ENCODE results near the gene PRDM10.
A peak's percentile ranks its signal among the peaks of the same experiment; 100 is the strongest.

Gene PRDM10

GRCh38 chr11:129944696-129945095, 57.9 kb downstream of the PRDM10 start:
- DNase-seq: no peak

- no peak for DNase-seq
Observed at GRCh38 chr11:129943036-129943435, 59.6 kb downstream of the PRDM10 start.

- no peak for DNase-seq
Observed at GRCh38 chr11:129939510-129939909, 63.1 kb downstream of the PRDM10 start.

- no peak for DNase-seq
Observed at GRCh38 chr11:129938764-129939163, 63.9 kb downstream of the PRDM10 start.

GRCh38 chr11:129937592-129938238, 64.9 kb downstream of the PRDM10 start:
- no peak for DNase-seq

GRCh38 chr11:129935723-129936122, 66.9 kb downstream of the PRDM10 start:
- DNase-seq: no peak

GRCh38 chr11:129933891-129934290, 68.7 kb downstream of the PRDM10 start:
- DNase-seq: no peak

GRCh38 chr11:129933262-129933661, 69.4 kb downstream of the PRDM10 start:
- DNase-seq: no peak

GRCh38 chr11:129932381-129933067, 70.1 kb downstream of the PRDM10 start:
- DNase-seq: no peak

- no peak for DNase-seq
Observed at GRCh38 chr11:129930743-129931142, 71.9 kb downstream of the PRDM10 start.

GRCh38 chr11:129930296-129930695, 72.3 kb downstream of the PRDM10 start:
- no peak for DNase-seq

GRCh38 chr11:129929721-129930120, 72.9 kb downstream of the PRDM10 start:
- DNase-seq: no peak

GRCh38 chr11:129928923-129929692, 73.5 kb downstream of the PRDM10 start:
- no peak for DNase-seq

- DNase-seq: no peak
Observed at GRCh38 chr11:129922674-129923073, 80.0 kb downstream of the PRDM10 start.

- DNase-seq: no peak
Observed at GRCh38 chr11:129918361-129918760, 84.3 kb downstream of the PRDM10 start.

- DNase-seq: no peak
Observed at GRCh38 chr11:129917231-129917630, 85.4 kb downstream of the PRDM10 start.

- no peak for DNase-seq
Observed at GRCh38 chr11:129911298-129911697, 91.3 kb downstream of the PRDM10 start.

- no peak for DNase-seq
Observed at GRCh38 chr11:129910360-129910759, 92.3 kb downstream of the PRDM10 start.

- DNase-seq: no peak
Observed at GRCh38 chr11:129905402-129905801, 97.2 kb downstream of the PRDM10 start.

- no peak for DNase-seq
Observed at GRCh38 chr11:129896062-129896461, 106.6 kb downstream of the PRDM10 start.

GRCh38 chr11:129895126-129896041, 107.3 kb downstream of the PRDM10 start, which contains the start of gene NFRKB:
Gene NFRKB (minus strand): TSS chr11:129895578. CDS start chr11:129892849, 2,729 bp downstream.
- peak; percentile 16 for DNase-seq

GRCh38 chr11:129894278-129895125, 108.1 kb downstream of the PRDM10 start:
- DNase-seq: no peak
